HL-60 (cell line): ENCODE data around the gene ADAMTS20.

Experiments used
- CTCF ChIP-seq: IDR thresholded peaks from one replicate; pipeline ENCODE4 v1.5.1; 2011; ENCODE audit warnings: low read length, control low read depth, inconsistent platforms; ENCODE audit not compliant: insufficient read depth
- GABPA ChIP-seq: IDR thresholded peaks from 2 replicates; pipeline ENCODE4 v1.6.1; 2012; ENCODE audit warnings: low read depth
- POLR2AphosphoS5 ChIP-seq: IDR thresholded peaks from 2 replicates; pipeline ENCODE4 v1.6.1; 2012; ENCODE audit warnings: low read depth
- REST ChIP-seq: IDR thresholded peaks from 2 replicates; pipeline ENCODE4 v1.6.1; 2012; ENCODE audit warnings: low read depth; ENCODE audit not compliant: insufficient replicate concordance
- SPI1 ChIP-seq: IDR thresholded peaks from 2 replicates; pipeline ENCODE4 v1.6.1; 2012; ENCODE audit warnings: low read depth, mild to moderate bottlenecking, borderline replicate concordance

- TF ChIP-seq CTCF (no peak), POLR2AphosphoS5 (no peak), GABPA (no peak), REST (no peak), SPI1 (no peak)
These were observed 231.7 kb downstream of the ADAMTS20 start for GRCh38 chr12:43320281-43320680.
